D721Med (cell line): ENCODE data around the gene ELMO2.
"Not testable (repeated sequence)": the region's sequence is repeated elsewhere in the genome, so short reads cannot be mapped to it uniquely, and the experiment has no call there.

Experiments
- DNase-seq: peaks from one replicate; pipeline ENCODE4 v3.0.0; 2011; ENCODE audit warnings: low spot score; ENCODE audit not compliant: insufficient read length
- FAIRE-seq: peaks from 2 replicates; lab custom pipeline; 2011; peaks lifted over from hg19 to GRCh38; lab: Jason Lieb, UNC
- CTCF ChIP-seq: IDR thresholded peaks from 2 replicates; pipeline ENCODE4 v1.5.1; 2012; ENCODE audit warnings: mild to moderate bottlenecking, control low read depth; ENCODE audit not compliant: insufficient read depth; ENCODE audit errors: missing control alignments

The ELMO2 gene

DNA sequence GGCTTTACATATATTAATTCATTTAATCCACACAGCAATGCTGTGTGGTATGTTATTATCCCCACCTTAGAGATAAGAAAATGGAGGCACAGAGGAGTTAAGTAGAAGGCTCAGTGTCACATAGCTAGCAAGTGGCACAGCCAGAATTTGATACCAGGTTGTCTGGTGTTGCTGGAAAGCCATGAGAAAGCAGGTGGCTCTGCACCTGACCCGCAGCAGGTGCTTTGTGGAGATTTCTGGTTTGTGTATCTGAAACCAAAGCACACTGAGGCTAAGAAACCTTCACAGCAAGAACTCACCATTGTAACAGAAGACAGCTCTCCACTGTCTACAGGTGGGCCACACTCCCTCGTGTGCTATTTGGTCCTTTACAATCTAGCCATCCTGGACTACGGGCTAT, 7.5 kb downstream of the ELMO2 start:
- no peak for TF ChIP-seq CTCF
- FAIRE-seq (no peak), DNase-seq (no peak)

DNA sequence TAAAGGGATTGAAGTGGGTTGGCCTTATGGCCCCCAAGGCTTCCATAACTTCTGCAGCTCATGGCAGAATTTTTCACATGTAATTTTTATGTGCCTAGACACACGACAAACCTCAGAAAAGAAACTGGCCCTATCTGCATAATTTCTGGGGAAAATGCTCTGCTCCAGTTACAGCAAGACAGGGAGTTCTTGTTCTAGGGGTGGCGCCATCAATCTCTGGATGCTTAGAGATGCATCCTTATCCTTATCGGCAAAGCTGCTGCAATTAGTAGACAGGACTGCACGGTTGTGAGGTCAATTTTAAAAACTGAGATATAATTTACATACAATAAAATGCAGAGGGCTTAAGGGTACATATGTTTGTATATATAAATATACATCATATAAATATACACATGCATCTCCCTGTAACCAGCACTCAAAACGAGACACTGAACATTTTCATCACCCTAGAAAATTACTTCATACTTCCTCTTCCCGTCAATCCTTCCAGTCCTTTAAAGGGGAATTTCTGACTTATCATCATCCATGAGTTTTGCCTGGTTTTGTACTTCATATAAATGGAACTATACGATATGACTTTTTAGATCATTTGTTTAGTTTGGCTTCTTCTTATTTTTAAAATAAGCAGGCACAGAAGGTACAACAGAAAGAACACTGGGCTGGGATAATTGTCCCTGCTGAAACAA, 10.2 kb downstream of the ELMO2 start:
- no peak for TF ChIP-seq CTCF
- FAIRE-seq: no peak
- no peak for DNase-seq

GRCh38 chr20:46394872-46395760, 11.3 kb downstream of the ELMO2 start:
- DNase-seq (no peak), FAIRE-seq (no peak)
- no peak for TF ChIP-seq CTCF

- FAIRE-seq (no peak), DNase-seq (no peak)
- TF ChIP-seq CTCF: no peak
These were observed 12.4 kb downstream of the ELMO2 start for GRCh38 chr20:46393967-46394366.

GRCh38 chr20:46388937-46389336, 17.5 kb downstream of the ELMO2 start:
- no peak for FAIRE-seq
- DNase-seq: no peak
- no peak for TF ChIP-seq CTCF

GRCh38 chr20:46388201-46388836, 18.1 kb downstream of the ELMO2 start:
- DNase-seq: no peak
- no peak for FAIRE-seq
- no peak for TF ChIP-seq CTCF

DNA sequence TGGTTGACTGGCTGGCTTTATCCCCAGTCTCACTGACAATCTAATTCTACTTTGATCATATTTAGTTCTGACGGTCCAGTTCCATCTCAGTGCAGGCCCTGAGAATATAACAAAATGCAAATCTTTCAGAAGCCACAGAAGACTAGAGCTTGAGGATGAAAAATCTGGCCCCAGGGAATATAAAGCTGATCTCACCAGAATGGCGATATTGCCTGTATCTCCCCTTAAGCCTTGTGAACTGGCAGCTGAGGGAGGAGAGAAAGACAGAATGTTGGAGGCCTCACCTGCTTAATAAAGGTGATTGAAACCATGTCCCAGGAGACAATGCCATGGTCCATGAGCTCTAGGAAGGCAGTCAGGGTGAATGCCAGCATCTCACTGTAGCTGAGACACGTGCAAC, 19.4 kb downstream of the ELMO2 start:
- not testable (repeated sequence) for FAIRE-seq, DNase-seq
